Measurements from ENCODE around the gene SFTPD.
"Not testable (repeated sequence)": the region's sequence is repeated elsewhere in the genome, so short reads cannot be mapped to it uniquely, and the experiment has no call there.

SFTPD gene

GRCh38 chr10:79910344-79910743 is 38.6 kb downstream of the SFTPD start:
- TF ChIP-seq CTCF (IDR thresholded peaks at IDR 0.05; ENCODE audit: control insufficient read depth, insufficient read depth, low read depth, low read length, missing control alignments), result no peak
- DNase-seq (ENCODE audit: low read depth), result no peak
- no peak overlapping the region for H3K4me3 ChIP-seq (ENCODE audit: control insufficient read depth, low read depth, low read length)

DNA sequence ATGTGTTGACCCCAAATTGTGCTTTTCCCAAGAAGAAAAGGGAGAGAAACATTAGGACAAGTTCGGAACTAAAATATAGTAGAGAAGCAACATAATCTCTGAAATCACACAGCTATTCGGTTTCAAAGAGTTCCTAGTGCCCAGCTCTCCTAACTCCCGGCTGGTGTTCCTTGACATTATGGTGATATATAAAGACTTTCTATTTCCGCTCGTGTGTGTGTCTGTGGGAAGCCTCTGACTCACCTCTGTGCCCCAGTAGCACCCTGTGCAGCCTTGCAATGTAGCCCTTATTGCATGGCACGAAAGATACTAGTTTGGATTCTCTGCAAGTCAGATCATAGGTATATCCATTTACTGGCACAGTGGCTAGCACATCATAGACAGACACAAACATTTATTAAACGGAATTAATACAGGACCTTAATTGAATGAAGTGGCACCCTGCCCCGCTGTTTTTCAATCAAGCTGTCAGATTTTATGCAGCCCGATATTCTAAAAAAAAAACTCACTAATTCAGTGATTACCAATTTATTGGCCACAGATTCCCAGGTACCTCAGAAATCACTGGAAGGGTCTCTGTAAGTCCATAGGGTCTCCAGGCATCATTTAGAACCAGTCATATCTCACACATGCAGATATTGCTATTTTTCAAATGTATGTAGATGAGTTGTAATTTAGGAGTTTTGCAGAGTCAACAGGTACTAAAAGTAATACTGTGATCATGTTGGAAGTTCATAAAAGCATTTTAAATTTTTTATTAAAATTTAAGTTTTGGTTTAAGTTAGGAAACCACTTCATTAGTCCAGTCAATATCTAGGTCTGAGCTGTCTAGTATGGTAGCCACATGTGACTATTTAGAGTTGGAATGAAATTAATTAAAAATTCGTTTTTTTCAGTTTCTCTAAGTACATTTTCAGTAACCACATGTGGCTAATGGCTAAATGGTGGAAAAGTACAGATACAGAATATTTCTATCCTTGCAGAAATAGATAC is 43.3 kb downstream of the SFTPD start:
- peak; percentile 11 for DNase-seq (ENCODE audit: low read depth)
- no peak for TF ChIP-seq CTCF (IDR thresholded peaks at IDR 0.05; ENCODE audit: control insufficient read depth, insufficient read depth, low read depth, low read length, missing control alignments)
- H3K4me3 ChIP-seq (ENCODE audit: control insufficient read depth, low read depth, low read length), result peak overlapping the region; percentile 91

DNA sequence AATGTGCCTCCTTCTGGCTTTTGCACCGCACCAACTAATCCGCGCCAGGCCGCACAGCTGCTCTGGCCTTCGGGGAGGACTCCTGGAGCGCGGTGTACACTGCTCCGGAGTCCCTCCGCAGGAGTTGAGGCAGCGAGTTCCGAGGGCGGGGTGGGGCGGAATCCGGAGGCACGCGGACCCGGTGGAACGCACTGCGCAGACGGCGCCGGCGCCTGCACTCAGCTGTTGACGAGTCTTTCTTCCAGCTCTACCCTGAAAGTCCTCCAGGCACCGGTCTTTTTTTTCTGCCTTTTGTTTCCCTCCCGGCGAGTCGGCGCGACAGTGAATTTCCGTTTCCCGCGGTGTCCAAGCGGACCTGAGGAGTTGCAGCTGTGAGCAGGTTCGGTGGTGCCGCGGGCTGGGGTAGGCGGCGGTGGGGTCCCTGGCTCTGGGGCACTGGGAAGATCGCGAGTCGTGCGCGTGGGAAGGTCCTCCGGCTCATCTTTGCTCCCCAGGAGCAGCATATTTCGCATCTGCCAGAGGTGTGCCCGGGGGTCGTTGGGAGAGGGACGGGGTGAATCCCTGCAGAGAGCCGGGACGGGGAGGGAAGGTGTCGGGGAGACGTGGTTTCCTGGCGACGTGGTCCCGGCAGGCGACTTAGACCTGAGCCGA is 44.1 kb downstream of the SFTPD start:
- peak overlapping the region; percentile 91 for H3K4me3 ChIP-seq (ENCODE audit: control insufficient read depth, low read depth, low read length)
- peak; percentile 7 for DNase-seq (ENCODE audit: low read depth)
- no peak for TF ChIP-seq CTCF (IDR thresholded peaks at IDR 0.05; ENCODE audit: control insufficient read depth, insufficient read depth, low read depth, low read length, missing control alignments)

DNA sequence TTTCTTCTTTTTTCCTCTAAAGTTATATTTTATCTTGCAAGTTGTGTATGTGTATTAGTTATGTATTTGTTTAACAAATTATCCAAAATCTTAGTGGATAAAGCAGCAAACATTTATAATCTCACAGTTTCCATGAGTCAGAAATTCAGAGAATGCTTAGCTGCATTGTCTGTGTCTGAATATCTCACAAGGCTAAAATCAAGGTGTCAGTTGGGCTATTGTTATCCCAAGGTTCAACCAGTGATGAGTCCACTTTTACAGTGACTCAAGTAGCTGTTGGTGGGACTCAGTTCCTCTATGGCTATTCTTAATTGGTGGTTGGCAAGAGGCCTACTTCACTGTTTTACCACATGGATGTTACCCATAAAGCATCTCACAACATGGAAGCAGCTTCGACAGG is 47.3 kb downstream of the SFTPD start:
- DNase-seq (ENCODE audit: low read depth); H3K4me3 ChIP-seq (ENCODE audit: control insufficient read depth, low read depth, low read length): not testable (repeated sequence)

- TF ChIP-seq CTCF (IDR thresholded peaks at IDR 0.05; ENCODE audit: control insufficient read depth, insufficient read depth, low read depth, low read length, missing control alignments), result no peak
- H3K4me3 ChIP-seq (ENCODE audit: control insufficient read depth, low read depth, low read length), result no peak overlapping the region
- peak; percentile 57 for DNase-seq (ENCODE audit: low read depth)
Observed at GRCh38 chr10:79898597-79899325, 50.1 kb downstream of the SFTPD start.

DNA sequence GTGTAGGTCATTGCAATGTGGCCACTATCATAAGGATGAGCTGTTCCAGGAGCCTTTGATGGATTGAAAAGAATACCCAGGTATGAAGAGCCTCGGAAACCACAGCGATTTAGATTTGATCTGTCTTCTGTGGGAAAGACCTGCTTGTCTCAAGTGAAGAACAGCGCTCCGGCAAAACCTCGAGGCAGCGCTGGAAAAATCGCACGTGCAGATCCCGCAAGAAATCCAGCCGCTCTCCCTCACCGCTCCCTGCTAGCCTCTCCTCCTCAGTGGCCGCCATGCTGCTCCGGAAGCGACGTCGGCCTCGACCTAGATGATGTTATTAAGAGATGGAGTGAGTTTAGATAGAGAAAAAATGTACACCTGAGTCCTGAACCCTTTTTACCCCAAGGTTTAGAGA is 56.0 kb downstream of the SFTPD start:
- not testable (repeated sequence) for H3K4me3 ChIP-seq (ENCODE audit: control insufficient read depth, low read depth, low read length); DNase-seq (ENCODE audit: low read depth)

GRCh38 chr10:79890469-79890868 is 58.4 kb downstream of the SFTPD start:
- no peak for TF ChIP-seq CTCF (IDR thresholded peaks at IDR 0.05; ENCODE audit: control insufficient read depth, insufficient read depth, low read depth, low read length, missing control alignments)
- H3K4me3 ChIP-seq (ENCODE audit: control insufficient read depth, low read depth, low read length), result no peak overlapping the region
- no peak for DNase-seq (ENCODE audit: low read depth)

- DNase-seq (ENCODE audit: low read depth); H3K4me3 ChIP-seq (ENCODE audit: control insufficient read depth, low read depth, low read length): not testable (repeated sequence)
Observed at GRCh38 chr10:79888984-79889383, 59.9 kb downstream of the SFTPD start.
